HG03442 (cell line): ENCODE data around the gene OSBPL5.

Experiments used
- ATAC-seq: cut with Tn5 transposase; IDR thresholded peaks from one replicate; pipeline ENCODE4 v1.9.1; 2021; ENCODE audit warnings: mild to moderate bottlenecking, moderate library complexity; ENCODE audit not compliant: unreplicated experiment

Gene OSBPL5

GRCh38 chr11:3041699-3042441, 123.2 kb downstream of the OSBPL5 start:
- no peak for ATAC-seq

GRCh38 chr11:3040881-3041280, 124.2 kb downstream of the OSBPL5 start:
- no peak for ATAC-seq

- ATAC-seq = no peak
These were observed 127.2 kb downstream of the OSBPL5 start for GRCh38 chr11:3037945-3038271.
